SK-N-SH treated with all-trans-retinoic acid at 6 μM for 48 hours (cell line): ENCODE data around the gene MAFF.

Experiments used
- ATAC-seq: fragments of 200-7000 bp; cut with Tn5 transposase; 3 replicates; pipeline ENCODE4 v1.9.1; 2020; ENCODE audit warnings: mild to moderate bottlenecking, moderate library complexity
- ARNTL ChIP-seq: fragments of 450-650 bp; formaldehyde crosslinking; IDR thresholded peaks from 2 replicates; pipeline ENCODE4 v1.5.0; 2020; ENCODE audit warnings: low read depth, mild to moderate bottlenecking, moderate library complexity, borderline replicate concordance
- BACH2 ChIP-seq: fragments of 250-450 bp; sonication (Bioruptor Pico); IDR thresholded peaks from 2 replicates; pipeline ENCODE4 v1.9.0; 2021; ENCODE audit warnings: mild to moderate bottlenecking, borderline replicate concordance
- CREB5 ChIP-seq: fragments of 250-450 bp; sonication (Bioruptor Pico); IDR thresholded peaks from 2 replicates; pipeline ENCODE4 v1.5.1; 2020; ENCODE audit warnings: low read depth, mild to moderate bottlenecking, moderate library complexity
- CSDC2 ChIP-seq: fragments of 250-450 bp; sonication (Bioruptor Pico); IDR thresholded peaks from 2 replicates; pipeline ENCODE4 v1.5.0; 2020; ENCODE audit warnings: mild to moderate bottlenecking, moderate library complexity
- CSRNP3 ChIP-seq: fragments of 250-450 bp; sonication (Bioruptor Pico); IDR thresholded peaks from 2 replicates; pipeline ENCODE4 v1.5.1; 2021; ENCODE audit warnings: mild to moderate bottlenecking, moderate library complexity
- GLIS3 ChIP-seq: fragments of 250-450 bp; sonication (Bioruptor Pico); IDR thresholded peaks from 2 replicates; pipeline ENCODE4 v1.5.0; 2020; ENCODE audit warnings: mild to moderate bottlenecking, moderate library complexity
- ISL1 ChIP-seq: fragments of 250-450 bp; sonication (Bioruptor Pico); IDR thresholded peaks from 2 replicates; pipeline ENCODE4 v2.1.2; 2022; ENCODE audit warnings: mild to moderate bottlenecking, moderate library complexity
- PATZ1 ChIP-seq: fragments of 250-450 bp; sonication (Bioruptor Pico); IDR thresholded peaks from 2 replicates; pipeline ENCODE4 v1.8.0; 2020; ENCODE audit warnings: mild to moderate bottlenecking, moderate library complexity, borderline replicate concordance
- POU6F1 ChIP-seq: fragments of 250-450 bp; sonication (Bioruptor Pico); IDR thresholded peaks from 2 replicates; pipeline ENCODE4 v1.8.0; 2021; ENCODE audit warnings: low read depth, mild to moderate bottlenecking, moderate library complexity, borderline replicate concordance
- PPARA ChIP-seq: fragments of 250-450 bp; sonication (Bioruptor Pico); IDR thresholded peaks from 2 replicates; pipeline ENCODE4 v1.5.0; 2020; ENCODE audit warnings: mild to moderate bottlenecking, borderline replicate concordance
- RARB ChIP-seq: fragments of 250-450 bp; sonication (Bioruptor Pico); IDR thresholded peaks from 2 replicates; pipeline ENCODE4 v1.8.0; 2021; ENCODE audit warnings: mild to moderate bottlenecking, moderate library complexity
- SNAI2 ChIP-seq: fragments of 250-450 bp; sonication (Bioruptor Pico); IDR thresholded peaks from 2 replicates; pipeline ENCODE4 v1.5.0; 2020; ENCODE audit warnings: mild to moderate bottlenecking, moderate library complexity
- TOX ChIP-seq: fragments of 250-450 bp; sonication (Bioruptor Pico); IDR thresholded peaks from 2 replicates; pipeline ENCODE4 v1.8.0; 2021; ENCODE audit warnings: mild to moderate bottlenecking, moderate library complexity, borderline replicate concordance
- TSHZ2 ChIP-seq: fragments of 250-450 bp; sonication (Bioruptor Pico); IDR thresholded peaks from 2 replicates; pipeline ENCODE4 v1.5.0; 2020; ENCODE audit warnings: mild to moderate bottlenecking, moderate library complexity
- ZC3H10 ChIP-seq: fragments of 250-450 bp; sonication (Bioruptor Pico); IDR thresholded peaks from 2 replicates; pipeline ENCODE4 v1.5.1; 2021; ENCODE audit warnings: mild to moderate bottlenecking, moderate library complexity
- ZNF70 ChIP-seq: fragments of 450-650 bp; formaldehyde crosslinking; IDR thresholded peaks from 2 replicates; pipeline ENCODE4 v1.5.0; 2020; ENCODE audit warnings: mild to moderate bottlenecking, moderate library complexity

MAFF gene

GRCh38 chr22:38235240-38235850, 33.6 kb downstream of the MAFF start (continued):
- TF ChIP-seq BACH2 (CRISPR knock-in tag) = no peak
- TF ChIP-seq ARNTL (CRISPR knock-in tag) = no peak
- no peak for TF ChIP-seq ISL1 (CRISPR knock-in tag)

- no peak for ATAC-seq
- TF ChIP-seq SNAI2 (CRISPR knock-in tag) = no peak
- no peak for TF ChIP-seq ARNTL (CRISPR knock-in tag)
- no peak for TF ChIP-seq POU6F1
- no peak for TF ChIP-seq ZC3H10
- no peak for TF ChIP-seq CREB5
- no peak for TF ChIP-seq CSDC2 (CRISPR knock-in tag)
- no peak for TF ChIP-seq GLIS3 (CRISPR knock-in tag)
- TF ChIP-seq RARB (CRISPR knock-in tag) = no peak
Observed at GRCh38 chr22:38236786-38237185, 35.0 kb downstream of the MAFF start.

GRCh38 chr22:38238519-38239071, 36.8 kb downstream of the MAFF start:
- ATAC-seq = no peak

More at GRCh38 chr22:38238519-38239071, 36.8 kb downstream of the MAFF start:
- TF ChIP-seq ZC3H10 (no peak), CSRNP3 (no peak), BACH2 (CRISPR knock-in tag) (no peak), ARNTL (CRISPR knock-in tag) (no peak), ISL1 (CRISPR knock-in tag) (no peak), SNAI2 (CRISPR knock-in tag) (no peak), TOX (no peak), PPARA (CRISPR knock-in tag) (no peak), TSHZ2 (CRISPR knock-in tag) (no peak), POU6F1 (no peak), PATZ1 (CRISPR knock-in tag) (no peak), RARB (CRISPR knock-in tag) (no peak), ZNF70 (CRISPR knock-in tag) (no peak), CSDC2 (CRISPR knock-in tag) (no peak)
